ENCODE results near the gene SUMO1. TPM values are rescaled to one million over a fixed set of nuclear protein-coding genes. Genes with fewer than 3 reads are reported as not detected.

The SUMO1 gene
- polyA plus RNA-seq, 3 donors: 30.4 to 159 (median 156) TPM

GRCh38 chr2:202261531-202261930 lies 23.1 kb upstream of the SUMO1 start:
- TF ChIP-seq, protein P1, sequence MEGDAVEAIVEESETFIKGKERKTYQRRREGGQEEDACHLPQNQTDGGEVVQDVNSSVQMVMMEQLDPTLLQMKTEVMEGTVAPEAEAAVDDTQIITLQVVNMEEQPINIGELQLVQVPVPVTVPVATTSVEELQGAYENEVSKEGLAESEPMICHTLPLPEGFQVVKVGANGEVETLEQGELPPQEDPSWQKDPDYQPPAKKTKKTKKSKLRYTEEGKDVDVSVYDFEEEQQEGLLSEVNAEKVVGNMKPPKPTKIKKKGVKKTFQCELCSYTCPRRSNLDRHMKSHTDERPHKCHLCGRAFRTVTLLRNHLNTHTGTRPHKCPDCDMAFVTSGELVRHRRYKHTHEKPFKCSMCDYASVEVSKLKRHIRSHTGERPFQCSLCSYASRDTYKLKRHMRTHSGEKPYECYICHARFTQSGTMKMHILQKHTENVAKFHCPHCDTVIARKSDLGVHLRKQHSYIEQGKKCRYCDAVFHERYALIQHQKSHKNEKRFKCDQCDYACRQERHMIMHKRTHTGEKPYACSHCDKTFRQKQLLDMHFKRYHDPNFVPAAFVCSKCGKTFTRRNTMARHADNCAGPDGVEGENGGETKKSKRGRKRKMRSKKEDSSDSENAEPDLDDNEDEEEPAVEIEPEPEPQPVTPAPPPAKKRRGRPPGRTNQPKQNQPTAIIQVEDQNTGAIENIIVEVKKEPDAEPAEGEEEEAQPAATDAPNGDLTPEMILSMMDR (IDR thresholded peaks at IDR 0.05): no peak
- no peaks in the 10 kb centered on the region for H3K4me1 Mint-ChIP-seq
- Histone ChIP-seq H2AFZ (ENCODE audit: insufficient read depth, low read depth, low read length, poor library complexity, severe bottlenecking) (no peak overlapping the region), H4K20me1 (ENCODE audit: insufficient read depth, low read length) (peaks cover 3% of the 10 kb centered on the region), H3K4me3 (replicated peaks in 1 of 3; ENCODE audit: low read depth in 2 of 3, low read length in 3 of 3) (no peak overlapping the region), H3K4me1 (ENCODE audit: control insufficient read depth in 1 of 2, insufficient read depth in 2 of 2, low read length in 2 of 2) (peaks cover 0 to 8% of the 10 kb centered on the region in 2 donors), H3K4me2 (replicated peaks; ENCODE audit: extremely low read depth, low read length, poor library complexity, severe bottlenecking) (no peak overlapping the region), H3K27me3 (ENCODE audit: control insufficient read depth in 2 of 2, insufficient read depth in 2 of 2, low read length in 2 of 2) (no peaks in the 10 kb centered on the region), H3K79me2 (ENCODE audit: insufficient read depth, low read length) (peaks cover 10% of the 10 kb centered on the region), H3K36me3 (replicated peaks in 1 of 2; ENCODE audit: control insufficient read depth in 1 of 2, insufficient read depth in 2 of 2, low read length in 2 of 2) (no peaks in the 10 kb centered on the region), H3K27ac (ENCODE audit: low read depth in 1 of 2, low read length in 2 of 2) (no peak overlapping the region), H3K9me3 (replicated peaks in 1 of 2; ENCODE audit: control insufficient read depth in 1 of 2, insufficient read depth in 1 of 2, low read length in 2 of 2) (no peaks in the 10 kb centered on the region), H3K9ac (ENCODE audit: insufficient read depth, low read length, poor library complexity, severe bottlenecking) (no peak overlapping the region)
- intact Hi-C loops (cut with micrococcal nuclease): loop anchor here in 1 of 2 donors (10.0 kb wide), 1 partner anchor 113 kb away; the partner anchor contains the start of gene BMPR2
- no peaks in the 10 kb centered on the region for H3K9me3 Mint-ChIP-seq
- no peak for DNase-seq
- no peaks in the 10 kb centered on the region for H3K36me3 Mint-ChIP-seq
- H3K4me3 Mint-ChIP-seq: no peak overlapping the region
- no peak overlapping the region for H3K27ac Mint-ChIP-seq
- no CpG with 5 or more reads among the region's 4 CpGs for WGBS (ENCODE audit: insufficient coverage)
- H3K27me3 Mint-ChIP-seq (ENCODE audit: low read depth in 3 of 3): peaks cover 0 to 5% (median 4%) of the 10 kb centered on the region in 3 donors

DNA sequence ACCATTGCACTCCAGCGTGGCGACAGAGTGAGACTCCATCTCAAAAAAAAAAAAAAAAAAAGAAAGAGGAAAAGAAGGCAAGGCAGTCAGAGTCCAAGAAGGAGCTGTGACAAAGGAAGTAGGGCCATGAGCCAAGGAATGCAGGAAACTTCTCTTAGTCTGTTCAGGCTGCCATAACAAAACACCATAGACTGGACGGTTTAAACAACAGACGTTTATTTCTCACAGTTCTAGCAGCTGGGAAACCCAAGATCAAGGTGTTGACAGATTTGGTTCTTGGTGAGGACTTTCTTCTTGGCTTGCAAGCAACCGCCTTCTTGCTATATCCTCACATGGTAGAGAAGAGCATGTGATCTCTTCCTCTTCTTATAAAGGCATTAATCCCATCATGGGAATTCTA lies 13.1 kb upstream of the SUMO1 start:
- no CpG with 5 or more reads among the region's 5 CpGs for WGBS (ENCODE audit: insufficient coverage)
- peaks cover 2 to 3% (median 3%) of the 10 kb centered on the region in 3 donors for H3K27me3 Mint-ChIP-seq (ENCODE audit: low read depth in 3 of 3)
- TF ChIP-seq, protein P1 (IDR thresholded peaks at IDR 0.05): no peak

More for the DNA sequence above, 13.1 kb upstream of the SUMO1 start:
- peaks cover 6% of the 10 kb centered on the region for H3K4me1 Mint-ChIP-seq
- Histone ChIP-seq H3K27me3 (ENCODE audit: control insufficient read depth in 2 of 2, insufficient read depth in 2 of 2, low read length in 2 of 2) (no peaks in the 10 kb centered on the region), H3K79me2 (ENCODE audit: insufficient read depth, low read length) (no peaks in the 10 kb centered on the region), H3K9ac (ENCODE audit: insufficient read depth, low read length, poor library complexity, severe bottlenecking) (no peak overlapping the region), H3K36me3 (replicated peaks in 1 of 2; ENCODE audit: control insufficient read depth in 1 of 2, insufficient read depth in 2 of 2, low read length in 2 of 2) (no peaks in the 10 kb centered on the region), H4K20me1 (ENCODE audit: insufficient read depth, low read length) (no peaks in the 10 kb centered on the region), H3K27ac (ENCODE audit: low read depth in 1 of 2, low read length in 2 of 2) (no peak overlapping the region), H3K4me1 (ENCODE audit: control insufficient read depth in 1 of 2, insufficient read depth in 2 of 2, low read length in 2 of 2) (no peaks in the 10 kb centered on the region), H3K4me2 (replicated peaks; ENCODE audit: extremely low read depth, low read length, poor library complexity, severe bottlenecking) (no peak overlapping the region), H3K9me3 (replicated peaks in 1 of 2; ENCODE audit: control insufficient read depth in 1 of 2, insufficient read depth in 1 of 2, low read length in 2 of 2) (peaks cover 0 to 5% of the 10 kb centered on the region in 2 donors), H2AFZ (ENCODE audit: insufficient read depth, low read depth, low read length, poor library complexity, severe bottlenecking) (no peak overlapping the region), H3K4me3 (replicated peaks in 1 of 3; ENCODE audit: low read depth in 2 of 3, low read length in 3 of 3) (no peak overlapping the region)
- peaks cover 0 to 17% (median 4%) of the 10 kb centered on the region in 7 donors for H3K9me3 Mint-ChIP-seq
- H3K36me3 Mint-ChIP-seq: no peaks in the 10 kb centered on the region
- DNase-seq: no peak
- intact Hi-C loops (cut with micrococcal nuclease): no loop called here
- no peak overlapping the region for H3K27ac Mint-ChIP-seq
- H3K4me3 Mint-ChIP-seq: no peak overlapping the region
